ENCODE measurements around the gene CTIF.
"Not testable (repeated sequence)": the region's sequence is repeated elsewhere in the genome, so short reads cannot be mapped to it uniquely, and the experiment has no call there.

CTIF gene

GRCh38 chr18:48538531-48539405, at the start of gene CTIF:
Gene CTIF, plus strand, starts transcription at chr18:48539031. Its CDS starts 80,535 bp downstream, at chr18:48619566.
- DNase-seq: peak; percentile 91

DNA sequence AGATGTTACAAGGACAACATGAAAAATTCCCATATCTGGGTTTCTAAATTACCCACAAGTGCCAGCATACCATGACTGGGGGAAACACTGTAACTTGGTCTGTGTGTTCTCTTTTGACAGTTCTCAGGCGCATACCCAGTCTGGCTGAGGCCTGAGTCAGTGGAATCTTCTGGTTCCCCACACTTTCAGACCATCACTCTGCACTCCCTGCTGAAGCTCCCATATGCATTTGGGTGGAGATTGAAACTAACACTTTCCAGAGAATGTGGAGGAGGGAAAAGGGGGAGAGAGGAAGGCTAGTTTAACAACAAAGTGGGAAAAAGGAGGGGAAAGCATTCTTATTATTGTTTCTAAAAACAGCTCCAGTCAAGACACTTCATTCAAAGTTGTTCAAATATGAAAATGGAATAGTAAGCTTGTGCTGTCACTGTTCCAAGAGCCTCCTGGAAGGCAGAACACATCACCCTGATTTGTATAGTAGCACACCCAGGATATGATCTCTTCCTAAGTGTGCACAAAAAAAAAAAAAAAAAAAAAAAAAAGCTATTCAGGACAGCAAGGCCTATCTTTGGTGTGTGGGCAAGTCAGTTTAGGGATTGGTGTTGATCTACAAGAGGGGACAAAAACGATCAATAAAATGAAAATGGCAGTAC, 48.1 kb upstream of the CTIF start:
- no peak for DNase-seq

DNA sequence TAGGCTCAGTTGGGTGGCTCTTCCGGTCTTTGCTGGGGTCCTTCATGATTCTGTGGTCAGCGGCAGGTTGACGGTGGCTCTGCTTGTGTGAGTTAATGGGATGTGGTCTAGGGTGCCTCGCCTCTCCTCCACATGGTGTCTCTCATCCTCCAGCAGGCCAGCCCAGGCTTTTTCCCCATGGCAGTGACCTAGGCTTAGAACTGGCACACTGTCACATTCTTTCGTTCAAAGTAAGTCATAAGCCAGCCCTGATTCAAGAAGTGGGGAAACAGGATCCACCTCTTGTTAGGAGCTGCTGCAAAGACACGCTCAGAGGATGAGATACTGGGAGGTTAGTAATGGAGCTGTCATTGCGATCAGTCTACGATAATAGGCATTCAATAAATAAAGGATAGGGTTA, 46.0 kb upstream of the CTIF start:
- no peak for DNase-seq

DNA sequence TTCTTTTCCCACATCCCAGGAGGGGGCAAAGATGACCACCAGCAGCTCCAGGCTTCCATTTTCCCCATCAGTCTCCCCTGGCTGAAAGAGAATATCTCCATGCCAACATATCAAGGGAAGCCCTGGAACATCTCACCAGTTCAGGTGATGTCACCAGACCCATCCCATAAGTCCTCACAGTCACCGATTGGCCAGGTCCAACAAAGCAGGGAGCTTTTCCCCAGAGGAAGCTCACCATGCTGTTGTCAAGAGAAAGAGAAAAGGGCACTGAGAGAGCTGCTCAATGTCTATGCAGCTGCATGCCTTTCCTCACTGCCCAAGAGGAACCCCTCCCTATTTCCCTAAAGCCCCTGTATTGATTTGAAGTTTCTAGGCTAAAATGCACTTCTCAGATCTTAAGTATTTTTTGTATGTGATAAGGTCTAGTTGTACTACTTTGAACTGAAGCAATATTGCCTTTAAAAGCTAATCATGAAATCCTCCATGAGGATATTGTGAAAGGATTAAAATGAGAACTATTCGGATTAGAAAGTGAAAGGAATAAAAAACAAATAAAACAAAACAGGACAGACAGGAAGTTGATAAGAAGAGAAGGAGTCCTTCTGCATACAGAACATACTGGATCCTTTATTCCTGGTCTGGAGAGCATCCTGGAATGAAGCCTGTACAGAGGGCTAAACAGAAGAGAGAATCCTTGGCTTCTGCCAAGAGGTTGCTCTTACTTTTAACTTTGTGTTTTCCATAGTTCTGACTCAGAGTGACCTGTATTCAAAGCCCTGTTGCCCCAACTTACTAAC, 45.2 kb upstream of the CTIF start:
- DNase-seq: no peak

DNA sequence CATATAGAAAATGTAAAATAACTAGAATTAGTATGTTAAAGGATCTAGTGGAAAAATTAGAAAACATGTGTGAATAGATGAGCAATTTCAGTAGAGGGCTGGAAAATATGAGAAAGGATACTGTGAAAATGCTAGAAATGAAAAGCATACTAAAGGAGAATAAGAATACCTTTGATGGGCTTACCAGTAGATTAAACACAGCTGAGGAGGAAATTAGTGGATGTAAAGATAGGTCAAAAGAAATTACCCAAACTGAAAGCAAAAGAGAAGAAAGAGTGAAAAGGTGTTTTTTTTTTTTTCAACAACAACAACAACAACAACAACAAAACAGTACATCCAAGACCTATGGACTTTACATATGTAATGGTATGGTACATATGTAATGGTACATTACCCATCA, 41.0 kb upstream of the CTIF start:
- DNase-seq: no peak

GRCh38 chr18:48500517-48500916, 38.3 kb upstream of the CTIF start:
- DNase-seq: no peak

DNA sequence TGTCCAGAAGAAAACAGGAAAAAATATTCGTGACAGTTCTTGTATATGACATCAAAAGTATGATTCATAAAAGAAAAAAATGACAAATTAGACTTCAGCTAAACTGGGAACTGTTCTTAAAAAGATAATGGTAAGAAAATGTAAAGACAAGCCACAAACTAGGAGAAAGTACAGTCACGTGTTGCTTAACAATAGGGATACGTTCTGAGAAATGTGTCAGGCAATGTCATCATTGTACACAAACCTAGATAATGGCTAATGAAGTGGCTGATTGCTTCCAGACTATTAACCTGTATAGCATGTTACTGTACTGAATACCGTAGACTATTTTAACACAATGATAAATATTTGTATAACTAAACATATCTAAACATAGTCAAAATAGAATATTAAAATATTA, 35.9 kb upstream of the CTIF start:
- DNase-seq: no peak

GRCh38 chr18:48504819-48505218, 34.0 kb upstream of the CTIF start:
- DNase-seq: no peak

DNA sequence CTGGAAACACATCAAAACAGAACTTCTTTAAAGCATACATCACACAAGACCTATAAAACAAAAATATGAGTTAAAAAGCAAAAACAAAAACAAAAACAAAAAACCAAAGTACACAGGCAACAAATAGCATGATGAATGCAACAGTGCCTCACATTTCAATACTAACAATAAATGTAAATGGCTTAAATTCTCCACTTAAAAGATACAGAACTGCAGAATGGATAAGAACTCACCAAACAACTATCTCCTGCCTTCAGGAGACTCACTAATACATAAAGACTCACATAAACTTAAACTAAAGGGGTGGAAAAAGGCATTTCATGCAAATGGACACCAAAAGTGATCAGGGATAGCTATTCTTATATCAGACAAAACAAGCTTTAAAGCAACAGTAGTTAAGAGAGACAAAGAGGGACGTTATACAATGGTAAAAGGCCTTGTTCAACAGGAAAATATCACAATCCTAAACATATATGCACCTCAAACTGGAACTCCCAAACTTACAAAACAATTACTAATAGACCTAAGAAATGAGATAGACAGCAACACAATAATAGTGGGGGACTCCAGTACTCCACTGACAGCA, 31.8 kb upstream of the CTIF start:
- DNase-seq: not testable (repeated sequence)

- not testable (repeated sequence) for DNase-seq
Observed at GRCh38 chr18:48512498-48512897, 26.3 kb upstream of the CTIF start.

DNA sequence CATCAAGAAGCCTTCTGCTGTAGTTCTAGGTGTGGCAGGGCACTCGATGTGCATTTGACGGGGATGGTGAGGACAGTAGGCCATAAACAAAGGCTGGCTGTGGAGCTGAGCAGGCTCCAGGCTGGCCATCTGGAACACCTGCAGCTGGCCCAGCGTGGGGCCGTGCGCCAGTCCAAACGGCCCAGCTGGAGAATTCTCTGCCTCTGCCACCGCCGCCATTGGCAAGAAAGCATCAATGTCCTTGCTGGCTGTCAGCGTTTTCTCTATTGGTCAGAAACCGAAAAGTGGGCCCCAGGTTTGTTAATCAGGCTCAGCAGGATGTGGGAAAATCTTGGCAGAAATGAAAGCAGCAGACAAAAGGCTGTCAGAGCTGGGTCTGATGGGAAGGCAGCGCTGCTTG, 24.0 kb upstream of the CTIF start:
- no peak for DNase-seq

GRCh38 chr18:48517048-48517447, 21.8 kb upstream of the CTIF start:
- DNase-seq: no peak

GRCh38 chr18:48519431-48520100, 19.3 kb upstream of the CTIF start:
- DNase-seq: no peak

GRCh38 chr18:48521723-48522122, 17.1 kb upstream of the CTIF start:
- no peak for DNase-seq

DNA sequence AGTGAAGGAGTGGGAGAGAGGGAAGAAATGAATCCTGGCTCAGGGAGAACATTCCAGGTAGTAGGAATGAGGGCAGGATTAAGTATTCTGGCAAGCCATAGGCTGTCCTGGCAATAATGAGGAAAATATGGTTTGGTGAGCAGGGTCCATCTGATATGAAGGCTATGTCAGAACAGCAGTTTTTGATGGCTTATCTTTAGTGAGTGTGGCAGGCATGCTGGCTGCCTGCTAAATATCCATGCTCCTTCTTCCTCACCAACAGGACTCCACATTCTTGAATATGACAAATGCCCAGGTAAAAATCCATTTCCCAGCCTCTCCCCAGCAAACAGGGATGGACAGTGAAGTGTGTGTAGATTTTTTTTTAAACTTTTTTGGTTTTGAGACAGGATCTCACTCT, 13.2 kb upstream of the CTIF start:
- DNase-seq: no peak

DNA sequence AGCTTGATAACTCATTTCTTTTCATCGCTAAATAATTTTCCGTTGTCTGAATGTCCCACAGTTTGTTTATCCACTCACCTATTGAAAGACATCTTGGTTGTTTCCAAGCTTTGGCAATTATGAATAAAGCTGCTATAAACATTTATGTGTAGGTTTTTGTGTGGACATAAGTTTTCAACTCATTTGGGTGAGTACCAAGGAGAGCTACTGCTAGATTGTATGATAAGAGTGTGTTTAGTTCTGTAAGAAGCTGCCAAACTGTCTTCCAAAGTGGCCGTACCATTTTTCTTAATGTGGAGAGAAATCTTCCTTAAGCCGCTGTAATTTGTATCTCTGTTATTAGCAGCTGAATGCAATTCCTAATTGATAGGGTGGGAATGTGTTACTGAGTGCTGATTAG, 11.4 kb upstream of the CTIF start:
- no peak for DNase-seq

GRCh38 chr18:48528861-48529260, 10.0 kb upstream of the CTIF start:
- DNase-seq: no peak

- DNase-seq: no peak
Observed at GRCh38 chr18:48529796-48530195, 9.0 kb upstream of the CTIF start.

DNA sequence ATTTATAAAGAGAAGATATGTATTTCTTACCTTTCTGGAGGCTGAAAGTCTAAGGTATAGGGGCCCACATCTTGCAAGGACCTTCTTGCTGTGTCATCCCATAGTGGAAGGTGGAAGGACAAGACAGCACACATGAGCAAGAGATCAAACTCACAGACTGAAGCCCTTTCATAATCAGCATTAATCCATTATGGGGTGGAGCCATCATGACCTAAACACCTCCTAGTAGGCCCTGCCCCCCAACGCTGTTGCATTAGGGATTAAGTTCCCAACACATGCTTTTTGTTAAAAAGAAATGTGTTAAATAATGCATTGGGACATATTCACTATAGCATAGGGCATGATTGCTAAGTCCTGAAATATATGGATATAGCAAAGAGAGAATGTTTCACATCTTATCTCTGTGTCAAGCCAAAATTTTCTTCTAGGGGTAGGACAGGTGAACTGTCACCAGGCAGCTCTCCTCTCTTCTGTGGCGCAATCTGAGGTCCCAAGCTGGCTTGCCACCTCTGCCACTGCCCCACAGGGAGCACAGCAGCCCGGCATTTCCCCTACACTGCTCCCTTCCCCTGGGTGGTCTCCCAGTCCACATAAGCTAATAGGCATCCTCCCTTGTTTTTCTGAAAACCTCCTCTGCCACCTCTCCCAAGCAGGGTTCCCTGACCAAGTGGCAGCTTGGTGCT, 8.3 kb upstream of the CTIF start:
- no peak for DNase-seq

DNA sequence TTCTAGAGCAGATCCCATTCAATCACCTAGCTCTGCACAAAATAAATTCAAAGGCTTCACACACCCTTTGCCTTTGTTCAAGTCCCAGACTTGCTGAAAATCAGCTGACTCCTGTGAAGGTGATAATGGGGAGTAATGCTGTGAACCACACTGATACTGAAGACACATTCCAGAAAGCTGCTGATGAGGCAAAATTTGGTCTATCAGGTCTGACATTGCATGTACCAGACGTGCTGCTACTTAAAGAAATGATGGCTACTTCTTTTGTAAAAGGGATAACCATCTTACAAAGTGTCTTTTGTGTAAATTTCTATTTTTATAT, 7.8 kb upstream of the CTIF start:
- no peak for DNase-seq

DNA sequence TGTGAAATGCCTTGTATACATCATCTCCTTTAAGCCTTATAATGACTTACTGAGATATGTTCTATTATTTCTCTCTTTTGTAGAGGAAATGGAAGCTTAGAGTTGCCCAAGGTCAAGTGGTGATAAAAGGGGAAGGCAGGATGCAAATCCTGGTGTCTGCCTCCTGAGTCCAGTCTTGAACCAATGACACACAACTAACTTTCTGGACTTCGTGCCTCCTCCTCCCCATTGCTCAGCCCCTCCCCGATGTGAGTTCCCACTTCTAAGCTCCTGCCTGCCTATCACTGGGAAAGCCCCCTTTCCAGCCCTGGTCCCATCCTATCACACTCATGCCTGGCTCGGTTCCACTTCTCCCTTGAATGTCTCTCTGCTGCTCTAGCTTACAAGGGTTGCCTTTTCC, 6.9 kb upstream of the CTIF start:
- DNase-seq: no peak

All from NCI-H1048 (cell line).